Osteocyte (in vitro differentiated cells): ENCODE results near the gene SEMA3D. TPM values are rescaled to one million over a fixed set of nuclear protein-coding genes. Genes with fewer than 3 reads are reported as not detected.

Experiments used
- DNase-seq: peaks from one replicate; pipeline ENCODE4 v3.0.0; 2021; ENCODE audit warnings: mixed read lengths; ENCODE audit not compliant: unreplicated experiment; ENCODE audit errors: extremely low spot score
- H3K27ac Mint-ChIP-seq: one replicate; pipeline ENCODE4 v1.8.0; 2021; ENCODE audit warnings: mild to moderate bottlenecking, mixed read lengths; ENCODE audit not compliant: unreplicated experiment
- H3K27me3 Mint-ChIP-seq: one replicate; pipeline ENCODE4 v1.8.0; 2021; ENCODE audit warnings: mixed read lengths; ENCODE audit not compliant: unreplicated experiment
- H3K36me3 Mint-ChIP-seq: one replicate; pipeline ENCODE4 v1.8.0; 2021; ENCODE audit warnings: mixed read lengths; ENCODE audit not compliant: unreplicated experiment
- H3K4me1 Mint-ChIP-seq: one replicate; pipeline ENCODE4 v1.8.0; 2021; ENCODE audit warnings: mixed read lengths; ENCODE audit not compliant: unreplicated experiment
- H3K4me3 Mint-ChIP-seq: one replicate; pipeline ENCODE4 v1.8.0; 2021; ENCODE audit warnings: mild to moderate bottlenecking, moderate library complexity, mixed read lengths; ENCODE audit not compliant: unreplicated experiment
- H3K9me3 Mint-ChIP-seq: one replicate; pipeline ENCODE4 v1.8.0; 2021; ENCODE audit warnings: mixed read lengths; ENCODE audit not compliant: unreplicated experiment
- total RNA-seq: library from RNA; stranded (reverse); gene quantifications from 2 replicates; pipeline ENCODE4 v1.2.1, GENCODE V29; 2021
- TF ChIP-seq, protein P1 (sequence below): fragments of 200-600 bp; sonication (generic); IDR thresholded peaks from 2 replicates; pipeline ENCODE4 v1.5.0; 2021; ENCODE audit warnings: antibody characterized with exemption, mild to moderate bottlenecking, moderate library complexity

SEMA3D gene
- total RNA-seq, 1 donor from 2014 or later, result 18.6 TPM

- Mint-ChIP-seq H3K4me1 (peaks cover 11% of the 10 kb centered on the region), H3K36me3 (peaks cover 4% of the 10 kb centered on the region), H3K4me3 (no peak overlapping the region), H3K9me3 (peaks cover 8% of the 10 kb centered on the region), H3K27me3 (no peaks in the 10 kb centered on the region), H3K27ac (no peak overlapping the region)
- TF ChIP-seq, protein P1, sequence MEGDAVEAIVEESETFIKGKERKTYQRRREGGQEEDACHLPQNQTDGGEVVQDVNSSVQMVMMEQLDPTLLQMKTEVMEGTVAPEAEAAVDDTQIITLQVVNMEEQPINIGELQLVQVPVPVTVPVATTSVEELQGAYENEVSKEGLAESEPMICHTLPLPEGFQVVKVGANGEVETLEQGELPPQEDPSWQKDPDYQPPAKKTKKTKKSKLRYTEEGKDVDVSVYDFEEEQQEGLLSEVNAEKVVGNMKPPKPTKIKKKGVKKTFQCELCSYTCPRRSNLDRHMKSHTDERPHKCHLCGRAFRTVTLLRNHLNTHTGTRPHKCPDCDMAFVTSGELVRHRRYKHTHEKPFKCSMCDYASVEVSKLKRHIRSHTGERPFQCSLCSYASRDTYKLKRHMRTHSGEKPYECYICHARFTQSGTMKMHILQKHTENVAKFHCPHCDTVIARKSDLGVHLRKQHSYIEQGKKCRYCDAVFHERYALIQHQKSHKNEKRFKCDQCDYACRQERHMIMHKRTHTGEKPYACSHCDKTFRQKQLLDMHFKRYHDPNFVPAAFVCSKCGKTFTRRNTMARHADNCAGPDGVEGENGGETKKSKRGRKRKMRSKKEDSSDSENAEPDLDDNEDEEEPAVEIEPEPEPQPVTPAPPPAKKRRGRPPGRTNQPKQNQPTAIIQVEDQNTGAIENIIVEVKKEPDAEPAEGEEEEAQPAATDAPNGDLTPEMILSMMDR, result no peak
- no peak for DNase-seq
Measured at GRCh38 chr7:85204496-85204895, 17.6 kb upstream of the SEMA3D start.

GRCh38 chr7:85204061-85204460, 17.2 kb upstream of the SEMA3D start:
- H3K36me3 Mint-ChIP-seq, result peaks cover 4% of the 10 kb centered on the region
- H3K27me3 Mint-ChIP-seq, result no peaks in the 10 kb centered on the region
- H3K27ac Mint-ChIP-seq, result no peak overlapping the region
- DNase-seq, result no peak
- TF ChIP-seq, protein P1, result no peak
- peaks cover 11% of the 10 kb centered on the region for H3K4me1 Mint-ChIP-seq
- peaks cover 8% of the 10 kb centered on the region for H3K9me3 Mint-ChIP-seq
- no peak overlapping the region for H3K4me3 Mint-ChIP-seq

DNA sequence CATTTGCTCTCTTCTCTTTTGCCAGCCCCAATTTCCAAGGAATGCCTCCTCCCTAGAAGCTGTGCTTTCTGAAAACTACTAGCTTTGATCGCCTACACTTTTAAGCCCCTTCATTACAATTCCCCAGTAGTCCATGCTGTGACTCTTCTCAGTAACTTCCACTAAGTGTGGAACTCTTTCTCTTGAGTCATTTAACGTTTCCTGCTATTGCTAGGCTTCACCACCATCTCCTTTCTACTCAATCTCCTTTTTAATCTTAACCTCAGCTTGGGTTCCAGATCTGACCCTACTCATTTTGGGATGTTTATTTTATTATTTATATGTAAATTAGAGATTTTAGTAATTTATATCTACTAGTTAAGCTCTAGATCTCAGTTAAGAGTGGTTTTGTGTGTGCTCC, 14.4 kb upstream of the SEMA3D start:
- Mint-ChIP-seq H3K27ac (no peak overlapping the region), H3K4me1 (peaks cover 8% of the 10 kb centered on the region), H3K27me3 (no peaks in the 10 kb centered on the region), H3K36me3 (peaks cover 4% of the 10 kb centered on the region), H3K9me3 (peaks cover 8% of the 10 kb centered on the region), H3K4me3 (no peak overlapping the region)
- DNase-seq, result no peak
- TF ChIP-seq, protein P1, result no peak

GRCh38 chr7:85196696-85197095, 9.8 kb upstream of the SEMA3D start:
- Mint-ChIP-seq H3K36me3 (no peaks in the 10 kb centered on the region), H3K27me3 (no peaks in the 10 kb centered on the region), H3K9me3 (no peaks in the 10 kb centered on the region), H3K4me3 (no peak overlapping the region), H3K27ac (no peak overlapping the region), H3K4me1 (no peaks in the 10 kb centered on the region)
- no peak for DNase-seq
- TF ChIP-seq, protein P1, result no peak

GRCh38 chr7:85191383-85191782, 4.5 kb upstream of the SEMA3D start:
- DNase-seq, result no peak
- no peaks in the 10 kb centered on the region for H3K27me3 Mint-ChIP-seq
- H3K4me3 Mint-ChIP-seq, result no peak overlapping the region
- H3K9me3 Mint-ChIP-seq, result no peaks in the 10 kb centered on the region
- no peaks in the 10 kb centered on the region for H3K36me3 Mint-ChIP-seq
- peaks cover 15% of the 10 kb centered on the region for H3K4me1 Mint-ChIP-seq
- TF ChIP-seq, protein P1, result peak; percentile 55
- H3K27ac Mint-ChIP-seq, result no peak overlapping the region
